ENCODE results near the gene MARCHF6. TPM values are rescaled to one million over a fixed set of nuclear protein-coding genes. Genes with fewer than 3 reads are reported as not detected.

The MARCHF6 gene
- total and polyA plus RNA-seq, 9 of the 15 experiments (the other 6 are each of a cell fraction or from before 2014, with no cell fraction given) = 74.1 to 456 (median 116) TPM

DNA sequence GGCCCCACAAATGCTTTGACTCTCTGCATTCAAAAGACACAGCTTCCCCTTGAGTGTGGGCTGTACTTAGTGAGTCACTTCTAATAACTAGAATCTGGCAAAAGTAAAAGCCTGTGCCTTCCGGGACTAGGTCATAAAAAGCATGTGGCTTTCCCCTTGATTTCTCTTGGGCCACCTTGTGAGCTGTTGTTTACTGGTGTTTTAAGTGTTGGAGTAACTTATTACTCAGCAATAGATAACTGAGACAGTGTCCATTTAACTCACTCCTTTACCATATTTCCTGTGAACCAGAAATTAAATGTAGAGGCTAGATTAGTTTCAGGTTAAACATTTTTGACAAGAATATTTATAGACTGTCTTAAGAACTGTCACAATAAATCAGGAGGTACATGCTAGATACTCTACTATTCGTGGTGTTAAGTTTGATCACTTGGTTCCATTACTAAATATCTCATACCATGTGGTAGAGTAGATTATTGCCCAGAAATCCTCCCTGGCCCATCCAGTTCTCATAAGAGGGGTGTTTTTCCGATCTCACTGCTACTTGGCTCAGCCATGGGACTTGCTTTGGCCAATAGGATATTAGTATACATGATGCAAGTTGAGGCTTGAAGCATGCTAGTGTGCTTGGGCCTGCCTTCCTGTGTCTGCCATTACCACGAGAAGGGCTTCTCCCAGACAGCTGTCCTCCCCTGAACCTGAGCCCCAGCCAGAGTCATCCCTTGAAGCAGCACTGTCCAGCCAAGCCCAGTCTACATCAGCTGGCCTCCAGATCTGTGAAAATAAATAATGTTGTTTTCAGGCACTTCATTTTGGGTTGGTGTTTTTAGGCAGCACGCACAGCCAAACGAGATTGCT is 35.4 kb upstream of the MARCHF6 start (continued):
- peak; percentile 77 for TF ChIP-seq DACH1 (IDR thresholded peaks at IDR 0.05; ENCODE audit: partially characterized antibody)
- no peak; a peak in 1 of 4 replicates for TF ChIP-seq MAZ (CRISPR knock-in tag; conservative IDR thresholded peaks at IDR 0.05 in 1 of 2, IDR thresholded peaks at IDR 0.05 in 1 of 2)
- TF ChIP-seq ATF6 (CRISPR knock-in tag; IDR thresholded peaks at IDR 0.05) = no peak
- TF ChIP-seq CSDE1 (IDR thresholded peaks at IDR 0.05) = no peak
- TF ChIP-seq, protein P1, sequence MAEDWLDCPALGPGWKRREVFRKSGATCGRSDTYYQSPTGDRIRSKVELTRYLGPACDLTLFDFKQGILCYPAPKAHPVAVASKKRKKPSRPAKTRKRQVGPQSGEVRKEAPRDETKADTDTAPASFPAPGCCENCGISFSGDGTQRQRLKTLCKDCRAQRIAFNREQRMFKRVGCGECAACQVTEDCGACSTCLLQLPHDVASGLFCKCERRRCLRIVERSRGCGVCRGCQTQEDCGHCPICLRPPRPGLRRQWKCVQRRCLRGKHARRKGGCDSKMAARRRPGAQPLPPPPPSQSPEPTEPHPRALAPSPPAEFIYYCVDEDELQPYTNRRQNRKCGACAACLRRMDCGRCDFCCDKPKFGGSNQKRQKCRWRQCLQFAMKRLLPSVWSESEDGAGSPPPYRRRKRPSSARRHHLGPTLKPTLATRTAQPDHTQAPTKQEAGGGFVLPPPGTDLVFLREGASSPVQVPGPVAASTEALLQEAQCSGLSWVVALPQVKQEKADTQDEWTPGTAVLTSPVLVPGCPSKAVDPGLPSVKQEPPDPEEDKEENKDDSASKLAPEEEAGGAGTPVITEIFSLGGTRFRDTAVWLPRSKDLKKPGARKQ (CRISPR knock-in tag; IDR thresholded peaks at IDR 0.05) = no peak
- TF ChIP-seq GTF2A2 (tag; IDR thresholded peaks at IDR 0.05) = no peak
- peak; percentile 93 for TF ChIP-seq MEIS2 (IDR thresholded peaks at IDR 0.05; ENCODE audit: partially characterized antibody)
- TF ChIP-seq ZNF311 (CRISPR knock-in tag; IDR thresholded peaks at IDR 0.05) = 0 out of 2 replicates have a peak, but pooled peaks have one; percentile 63
- TF ChIP-seq, protein P2, sequence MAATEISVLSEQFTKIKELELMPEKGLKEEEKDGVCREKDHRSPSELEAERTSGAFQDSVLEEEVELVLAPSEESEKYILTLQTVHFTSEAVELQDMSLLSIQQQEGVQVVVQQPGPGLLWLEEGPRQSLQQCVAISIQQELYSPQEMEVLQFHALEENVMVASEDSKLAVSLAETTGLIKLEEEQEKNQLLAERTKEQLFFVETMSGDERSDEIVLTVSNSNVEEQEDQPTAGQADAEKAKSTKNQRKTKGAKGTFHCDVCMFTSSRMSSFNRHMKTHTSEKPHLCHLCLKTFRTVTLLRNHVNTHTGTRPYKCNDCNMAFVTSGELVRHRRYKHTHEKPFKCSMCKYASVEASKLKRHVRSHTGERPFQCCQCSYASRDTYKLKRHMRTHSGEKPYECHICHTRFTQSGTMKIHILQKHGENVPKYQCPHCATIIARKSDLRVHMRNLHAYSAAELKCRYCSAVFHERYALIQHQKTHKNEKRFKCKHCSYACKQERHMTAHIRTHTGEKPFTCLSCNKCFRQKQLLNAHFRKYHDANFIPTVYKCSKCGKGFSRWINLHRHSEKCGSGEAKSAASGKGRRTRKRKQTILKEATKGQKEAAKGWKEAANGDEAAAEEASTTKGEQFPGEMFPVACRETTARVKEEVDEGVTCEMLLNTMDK (IDR thresholded peaks at IDR 0.05; ENCODE audit: borderline replicate concordance, insufficient read depth, low read depth, low read length, poor library complexity, severe bottlenecking) = no peak
- TF ChIP-seq FOXA1 (IDR thresholded peaks at IDR 0.05; ENCODE audit: borderline replicate concordance) = no peak
